K562 (cell line): ENCODE measurements around the gene CNNM3. TPM values are rescaled to one million over a fixed set of nuclear protein-coding genes. Genes with fewer than 3 reads are reported as not detected.

Source experiments
- ATAC-seq: fragments of 200-7000 bp; cut with Tn5 transposase; 3 replicates; pipeline ENCODE4 v1.9.1; 2020; ENCODE audit warnings: moderate library complexity
- BruUV-seq: library from RNA; stranded (reverse); fragments of 400-500 nt; replicated peaks from 2 replicates; lab custom pipeline; 2021; lab: Mats Ljungman, UMichigan
- CTCF ChIA-PET: fragments of 300-600 bp; formaldehyde crosslinking; extraction: SDS; loops from one replicate; lab custom pipeline; 2021; ENCODE audit warnings: low intra/inter-chr PET ratio; lab: Yijun Ruan, JAX
- POLR2A ChIA-PET: fragments of 300-600, 350-650 bp; sonication (Branson Sonifier 250); formaldehyde crosslinking; extraction: SDS; loops from one replicate; lab custom pipeline; 2021; ENCODE audit warnings: antibody characterized with exemption, inconsistent platforms; lab: Yijun Ruan, JAX
- DNase-seq, 4 experiments: peaks; one replicate each; pipeline versions ENCODE4 v3.0.0 to v3.0.0-alpha.2; 2011 to 2018; ENCODE audit warnings: low spot score in 3 of 4, mixed read lengths in 3 of 4; ENCODE audit errors: extremely low read depth in 1 of 4
- FAIRE-seq: peaks from 2 replicates; lab custom pipeline; 2011; peaks lifted over from hg19 to GRCh38; lab: Jason Lieb, UNC
- H2AFZ ChIP-seq: 2 replicates; pipeline ENCODE4 v1.6.0; 2011; ENCODE audit warnings: low read depth, low read length, control low read depth, inconsistent platforms
- H3K27ac ChIP-seq: fragments of 200-600 bp; 3 replicates; pipeline ENCODE4 v1.8.0; 2011; ENCODE audit warnings: low read depth, mild to moderate bottlenecking, control low read depth, inconsistent platforms, low read length, moderate library complexity, mixed read lengths; ENCODE audit errors: extremely low read depth
- H3K27me3 ChIP-seq, 2 experiments: fragments of 300-600 bp in 1 of 2; 2 replicates in 1 of 2; 3 replicates in 1 of 2; pipeline versions ENCODE4 v1.6.0 to v1.8.0; 2011; ENCODE audit warnings: inconsistent platforms in 2 of 2, low read length in 2 of 2, mild to moderate bottlenecking in 1 of 2, mixed read lengths in 1 of 2, moderate library complexity in 1 of 2; ENCODE audit not compliant: control insufficient read depth in 2 of 2, insufficient read depth in 2 of 2
- H3K36me3 ChIP-seq: fragments of 300-600 bp; 3 replicates; pipeline ENCODE4 v1.8.0; 2011; ENCODE audit warnings: mild to moderate bottlenecking, low read length, inconsistent platforms; ENCODE audit not compliant: control insufficient read depth, insufficient read depth
- H3K4me1 ChIP-seq, 2 experiments: fragments of 200-600 bp in 1 of 2; replicated peaks in 1 of 2; 2 replicates in 1 of 2; 3 replicates in 1 of 2; pipeline versions ENCODE4 v1.5.1 to v1.8.0; 2011; ENCODE audit warnings: inconsistent platforms in 2 of 2, low read length in 2 of 2, mild to moderate bottlenecking in 1 of 2, mixed read lengths in 1 of 2, moderate library complexity in 1 of 2; ENCODE audit not compliant: control insufficient read depth in 2 of 2, insufficient read depth in 2 of 2
- H3K4me2 ChIP-seq: 2 replicates; pipeline ENCODE4 v1.6.1; 2011; ENCODE audit warnings: low read length, control low read depth, inconsistent platforms, mixed read lengths; ENCODE audit not compliant: insufficient read depth
- H3K4me3 ChIP-seq: fragments of 200-600 bp; sonication (generic), shearing (Covaris generic); 2 replicates; pipeline ENCODE4 v1.5.1; 2016; ENCODE audit warnings: control low read depth, inconsistent platforms
- H3K79me2 ChIP-seq: fragments of 200-600 bp; 3 replicates; pipeline ENCODE4 v1.8.0; 2011; ENCODE audit warnings: low read length, inconsistent platforms; ENCODE audit not compliant: control insufficient read depth, insufficient read depth
- H3K9ac ChIP-seq, 2 experiments: 2 replicates each; pipeline versions ENCODE4 v1.6.0 to v1.6.1; 2011; ENCODE audit warnings: low read depth in 2 of 2, low read length in 2 of 2, control low read depth in 1 of 2, inconsistent platforms in 1 of 2, mild to moderate bottlenecking in 1 of 2, mixed read lengths in 1 of 2; ENCODE audit not compliant: insufficient read depth in 1 of 2
- H3K9me1 ChIP-seq: one replicate; pipeline ENCODE4 v1.6.0; 2011; ENCODE audit warnings: inconsistent platforms, mild to moderate bottlenecking, low read length, moderate library complexity; ENCODE audit not compliant: control insufficient read depth, insufficient read depth
- H3K9me3 ChIP-seq: replicated peaks from 2 replicates; pipeline ENCODE4 v1.5.1; 2011; ENCODE audit warnings: low read depth, low read length, inconsistent platforms; ENCODE audit not compliant: control insufficient read depth, insufficient read depth
- H4K20me1 ChIP-seq: replicated peaks from 2 replicates; pipeline ENCODE4 v1.6.1; 2011; ENCODE audit warnings: low read length, inconsistent platforms, mixed read lengths; ENCODE audit not compliant: control insufficient read depth, insufficient read depth
- CBX2 ChIP-seq: fragments of 200-600 bp; sonication (generic); IDR thresholded peaks from one replicate; pipeline ENCODE4 v1.6.1; 2012; ENCODE audit warnings: mild to moderate bottlenecking, low read length, inconsistent platforms; ENCODE audit not compliant: insufficient read depth, poor library complexity, severe bottlenecking
- EP300 ChIP-seq: IDR thresholded peaks from 2 replicates; pipeline ENCODE4 v1.6.1; 2012; ENCODE audit warnings: low read length, improper control_type of control experiment
- ERF ChIP-seq: fragments of 450-650 bp; formaldehyde crosslinking; IDR thresholded peaks from 2 replicates; pipeline ENCODE4 v1.4.0; 2020; ENCODE audit warnings: mild to moderate bottlenecking, mixed read lengths
- MIER1 ChIP-seq: fragments of 450-650 bp; IDR thresholded peaks from 2 replicates; pipeline ENCODE4 v1.6.1; 2016; ENCODE audit warnings: antibody characterized with exemption, mild to moderate bottlenecking, low read depth
- NFXL1 ChIP-seq: fragments of 450-650 bp; formaldehyde crosslinking; IDR thresholded peaks from 2 replicates; pipeline ENCODE4 v1.4.0; 2021; ENCODE audit warnings: mild to moderate bottlenecking
- PTTG1 ChIP-seq: fragments of 450-650 bp; IDR thresholded peaks from 2 replicates; pipeline ENCODE4 v1.6.1; 2016; ENCODE audit warnings: low read depth, mild to moderate bottlenecking, missing genetic modification characterization, missing compliant biosample characterization
- PURB ChIP-seq: sonication (generic); formaldehyde crosslinking; IDR thresholded peaks from 2 replicates; pipeline ENCODE4 v1.9.0; 2021; ENCODE audit warnings: low read depth, mild to moderate bottlenecking, missing genetic modification reagents
- RAD21 ChIP-seq, 2 experiments: fragments of 250-450 bp in 1 of 2; fragments of 450-650 bp in 1 of 2; sonication (Bioruptor Pico) in 1 of 2; formaldehyde crosslinking in 1 of 2; IDR thresholded peaks in 1 of 2; conservative IDR thresholded peaks in 1 of 2; 2 replicates each; pipeline versions ENCODE4 v1.4.0 to v1.8.0; 2020 to 2022; ENCODE audit warnings: mild to moderate bottlenecking in 2 of 2, moderate library complexity in 1 of 2
- STAT5A ChIP-seq: IDR thresholded peaks from 2 replicates; pipeline ENCODE4 v1.6.1; 2012; ENCODE audit warnings: low read length, inconsistent platforms, borderline replicate concordance
- ZBTB7A ChIP-seq: IDR thresholded peaks from 2 replicates; pipeline ENCODE4 v1.6.1; 2011; ENCODE audit warnings: low read depth, mild to moderate bottlenecking, low read length, moderate library complexity, borderline replicate concordance; ENCODE audit not compliant: control insufficient read depth
- ZNF431 ChIP-seq: sonication (generic); formaldehyde crosslinking; IDR thresholded peaks from 2 replicates; pipeline ENCODE4 v1.8.0; 2022; ENCODE audit warnings: mild to moderate bottlenecking, missing genetic modification reagents
- ZNF668 ChIP-seq: fragments of 250-450 bp; sonication (Bioruptor Pico); IDR thresholded peaks from 2 replicates; pipeline ENCODE4 v1.8.0; 2022; ENCODE audit warnings: mild to moderate bottlenecking, inconsistent platforms
- WGBS: fragments of 100-300 bp; shearing (Covaris generic); methylation state at CpG from one replicate; pipeline ENCODE4 v1.1.6; 2016; ENCODE audit warnings: low coverage, mixed read lengths; ENCODE audit not compliant: insufficient coverage; ENCODE audit errors: missing lambda C conversion rate; 5-methylcytosine and 5-hydroxymethylcytosine counted together
- in situ Hi-C: fragments of 300-500 bp; cut with MboI; formaldehyde crosslinking; loops from 4 replicates; pipeline ENCODE4 v1.15.0; 2018; ENCODE audit warnings: inconsistent platforms, mixed read lengths
- intact Hi-C: fragments of 100-400 bp; cut with micrococcal nuclease; formaldehyde crosslinking; loops from 2 replicates; pipeline ENCODE4 v1.14.2; 2022
- polyA plus RNA-seq, 8 experiments: library from polyadenylated mRNA; depleted of rRNA in 4 of 8; stranded (reverse) in 5 of 8; unstranded in 3 of 8; fragments of >200 nt; fragmentation: Nextera tagmentation in 2 of 8; fragmentation: Illumina TruSeq in 1 of 8; extraction: Ambion mirVana in 2 of 8; extraction: Trizol in 1 of 8; gene quantifications; 2 replicates each; pipeline versions ENCODE4 v1.2.1 to v1.2.3, GENCODE V29; 2011 to 2014; ENCODE audit warnings: inconsistent platforms in 1 of 8, missing spikeins in 1 of 8
- total RNA-seq, 7 experiments: library from RNA; depleted of rRNA in 6 of 7; stranded (reverse); fragments of >200 nt in 6 of 7; fragmentation: Illumina TruSeq in 2 of 7; extraction: Trizol in 2 of 7; gene quantifications; 2 replicates each; pipeline versions ENCODE4 v1.2.1 to v1.2.3, GENCODE V29; 2011 to 2021; ENCODE audit warnings: low replicate concordance in 1 of 7
- TF ChIP-seq, protein P1 (sequence below), 3 experiments: fragments of 200-800 bp in 1 of 3; fragments of 250-450 bp in 1 of 3; fragments of 450-650 bp in 1 of 3; sonication (Bioruptor Pico) in 1 of 3; sonication (Bioruptor generic) in 1 of 3; formaldehyde crosslinking in 1 of 3; IDR thresholded peaks; 2 replicates each; pipeline versions ENCODE4 v1.6.1 to v1.8.0; 2016 to 2022; ENCODE audit warnings: mild to moderate bottlenecking in 2 of 3, missing genetic modification characterization in 2 of 3, missing compliant biosample characterization in 1 of 3, moderate library complexity in 1 of 3

Gene CNNM3
- total and polyA plus RNA-seq, 9 of the 15 experiments (the other 6 are each of a cell fraction or from before 2014, with no cell fraction given): 1.4 to 16.9 (median 6.5) TPM

DNA sequence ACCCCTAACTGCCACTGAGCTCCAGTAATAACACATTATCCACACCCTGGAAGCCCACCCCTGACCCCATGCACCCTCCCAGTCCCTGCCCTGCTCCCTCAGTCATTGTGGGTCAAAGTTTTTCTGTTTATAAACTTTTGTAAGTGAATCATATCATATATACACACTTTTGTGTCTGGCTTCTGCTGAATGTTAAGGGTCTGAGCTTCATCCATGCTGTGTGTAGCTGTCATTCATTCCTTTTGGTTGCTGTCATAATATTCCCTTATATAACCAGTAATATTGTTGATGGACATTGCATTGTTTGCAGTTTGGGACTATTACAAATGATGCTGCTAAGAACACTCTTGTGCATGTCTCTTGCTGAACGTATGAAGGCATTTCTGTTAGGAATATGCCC, 40.9 kb upstream of the CNNM3 start:
- ChIA-PET POLR2A (interaction anchor here (0.8 to 2.8 kb wide), 2 partner anchors 10 to 13 kb away, joined by 3 to 15 read pairs; partner anchors contain the start of gene CNNM4), CTCF (interaction anchor here (0.7 kb wide), 1 partner anchor 9 kb away, joined by 3 read pairs; no protein-coding TSS in a partner anchor)
- Histone ChIP-seq H3K4me1 (peaks cover 0 to 14% of the 10 kb centered on the region in 2 experiments; a peak in 2 of 5 replicates), H2AFZ (no peak overlapping the region), H3K4me2 (no peak overlapping the region), H3K27me3 (no peaks in the 10 kb centered on the region), H4K20me1 (no peaks in the 10 kb centered on the region), H3K4me3 (no peak overlapping the region), H3K9me1 (no peaks in the 10 kb centered on the region), H3K36me3 (no peaks in the 10 kb centered on the region), H3K27ac (no peak overlapping the region), H3K9me3 (no peaks in the 10 kb centered on the region), H3K79me2 (no peaks in the 10 kb centered on the region; the same call in 2 of the 3 replicates), H3K9ac (no peak overlapping the region)
- no TSS peak for BruUV-seq
- TF ChIP-seq PTTG1 (tag) (no peak), EP300 (no peak), STAT5A (no peak), ZNF668 (CRISPR knock-in tag) (no peak), PURB (CRISPR knock-in tag) (no peak), RAD21 (CRISPR knock-in tag; conservative IDR thresholded peaks at IDR 0.05 in 1 of 2, IDR thresholded peaks at IDR 0.05 in 1 of 2) (no peak), ERF (CRISPR knock-in tag) (no peak), NFXL1 (CRISPR knock-in tag) (no peak), CBX2 (no peak), ZNF431 (CRISPR knock-in tag) (no peak), ZBTB7A (no peak), MIER1 (no peak)
- TF ChIP-seq, protein P1, sequence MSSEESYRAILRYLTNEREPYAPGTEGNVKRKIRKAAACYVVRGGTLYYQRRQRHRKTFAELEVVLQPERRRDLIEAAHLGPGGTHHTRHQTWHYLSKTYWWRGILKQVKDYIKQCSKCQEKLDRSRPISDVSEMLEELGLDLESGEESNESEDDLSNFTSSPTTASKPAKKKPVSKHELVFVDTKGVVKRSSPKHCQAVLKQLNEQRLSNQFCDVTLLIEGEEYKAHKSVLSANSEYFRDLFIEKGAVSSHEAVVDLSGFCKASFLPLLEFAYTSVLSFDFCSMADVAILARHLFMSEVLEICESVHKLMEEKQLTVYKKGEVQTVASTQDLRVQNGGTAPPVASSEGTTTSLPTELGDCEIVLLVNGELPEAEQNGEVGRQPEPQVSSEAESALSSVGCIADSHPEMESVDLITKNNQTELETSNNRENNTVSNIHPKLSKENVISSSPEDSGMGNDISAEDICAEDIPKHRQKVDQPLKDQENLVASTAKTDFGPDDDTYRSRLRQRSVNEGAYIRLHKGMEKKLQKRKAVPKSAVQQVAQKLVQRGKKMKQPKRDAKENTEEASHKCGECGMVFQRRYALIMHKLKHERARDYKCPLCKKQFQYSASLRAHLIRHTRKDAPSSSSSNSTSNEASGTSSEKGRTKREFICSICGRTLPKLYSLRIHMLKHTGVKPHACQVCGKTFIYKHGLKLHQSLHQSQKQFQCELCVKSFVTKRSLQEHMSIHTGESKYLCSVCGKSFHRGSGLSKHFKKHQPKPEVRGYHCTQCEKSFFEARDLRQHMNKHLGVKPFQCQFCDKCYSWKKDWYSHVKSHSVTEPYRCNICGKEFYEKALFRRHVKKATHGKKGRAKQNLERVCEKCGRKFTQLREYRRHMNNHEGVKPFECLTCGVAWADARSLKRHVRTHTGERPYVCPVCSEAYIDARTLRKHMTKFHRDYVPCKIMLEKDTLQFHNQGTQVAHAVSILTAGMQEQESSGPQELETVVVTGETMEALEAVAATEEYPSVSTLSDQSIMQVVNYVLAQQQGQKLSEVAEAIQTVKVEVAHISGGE (CRISPR knock-in tag; IDR thresholded peaks at IDR 0.05): no peak
- no peak for DNase-seq
- in situ Hi-C loops (no loop called here), intact Hi-C loops (no loop called here)
- ATAC-seq: no peak
- FAIRE-seq: no peak
- WGBS: 0% methylated on average over 1 of the region's 1 CpG
